ENCODE data around the gene DAB1.

Gene DAB1

GRCh38 chr1:57410508-57410907, 13.4 kb downstream of the DAB1 start:
- no peak for DNase-seq

- no peak for DNase-seq
Observed at GRCh38 chr1:57407928-57408327, 15.9 kb downstream of the DAB1 start.

GRCh38 chr1:57406428-57406970, 17.4 kb downstream of the DAB1 start:
- no peak for DNase-seq

GRCh38 chr1:57404884-57405283, 19.0 kb downstream of the DAB1 start:
- no peak for DNase-seq

- DNase-seq = no peak
Observed at GRCh38 chr1:57403201-57403600, 20.7 kb downstream of the DAB1 start.

- DNase-seq = no peak
Observed at GRCh38 chr1:57401671-57402070, 22.2 kb downstream of the DAB1 start.

GRCh38 chr1:57400048-57400447, 23.8 kb downstream of the DAB1 start:
- no peak for DNase-seq

GRCh38 chr1:57393058-57393584, 30.7 kb downstream of the DAB1 start:
- no peak for DNase-seq

- DNase-seq = no peak
Observed at GRCh38 chr1:57385336-57385735, 38.5 kb downstream of the DAB1 start.

GRCh38 chr1:57384901-57385300, 39.0 kb downstream of the DAB1 start:
- DNase-seq = no peak

- no peak for DNase-seq
Observed at GRCh38 chr1:57384284-57384683, 39.6 kb downstream of the DAB1 start.

- no peak for DNase-seq
Observed at GRCh38 chr1:57381871-57382270, 42.0 kb downstream of the DAB1 start.

- DNase-seq = no peak
Observed at GRCh38 chr1:57381426-57381825, 42.4 kb downstream of the DAB1 start.

GRCh38 chr1:57380923-57381322, 42.9 kb downstream of the DAB1 start:
- no peak for DNase-seq

GRCh38 chr1:57378534-57378933, 45.3 kb downstream of the DAB1 start:
- DNase-seq = no peak

GRCh38 chr1:57377339-57378139, 46.3 kb downstream of the DAB1 start:
- no peak for DNase-seq

GRCh38 chr1:57376041-57376440, 47.8 kb downstream of the DAB1 start:
- DNase-seq = no peak

- DNase-seq = no peak
Observed at GRCh38 chr1:57369889-57370288, 54.0 kb downstream of the DAB1 start.

- no peak for DNase-seq
Observed at GRCh38 chr1:57367945-57368344, 55.9 kb downstream of the DAB1 start.

GRCh38 chr1:57363643-57364042, 60.2 kb downstream of the DAB1 start:
- DNase-seq = no peak

- DNase-seq = no peak
Observed at GRCh38 chr1:57363165-57363564, 60.7 kb downstream of the DAB1 start.

GRCh38 chr1:57362480-57362879, 61.4 kb downstream of the DAB1 start:
- DNase-seq = no peak

GRCh38 chr1:57361516-57361915, 62.3 kb downstream of the DAB1 start:
- DNase-seq = no peak

GRCh38 chr1:57360846-57361407, 62.9 kb downstream of the DAB1 start:
- DNase-seq = no peak

All from T-helper 1 cell (primary cell).